Embryonic facial prominence (tissue), 1 donor: ENCODE results near the gene OSBPL6.

Experiments
- DNase-seq: peaks from one replicate; pipeline ENCODE4 v3.0.0-alpha.2; 2016; ENCODE audit errors: extremely low spot score

OSBPL6 gene

GRCh38 chr2:178238750-178239149, 44.4 kb downstream of the OSBPL6 start:
- DNase-seq, result no peak

- peak; percentile 76 for DNase-seq
These were observed 47.7 kb downstream of the OSBPL6 start for GRCh38 chr2:178241844-178242551.

- no peak for DNase-seq
These were observed 48.2 kb downstream of the OSBPL6 start for GRCh38 chr2:178242552-178242883.

GRCh38 chr2:178243961-178244360, 49.6 kb downstream of the OSBPL6 start:
- no peak for DNase-seq

- DNase-seq, result peak; percentile 42
These were observed 50.5 kb downstream of the OSBPL6 start for GRCh38 chr2:178244777-178245176.

- DNase-seq, result no peak
These were observed 52.4 kb downstream of the OSBPL6 start for GRCh38 chr2:178246696-178247095.

GRCh38 chr2:178247250-178247649, 52.9 kb downstream of the OSBPL6 start:
- DNase-seq, result no peak

- no peak for DNase-seq
These were observed 56.1 kb downstream of the OSBPL6 start for GRCh38 chr2:178250429-178250828.

- peak; percentile 70 for DNase-seq
These were observed 57.0 kb downstream of the OSBPL6 start for GRCh38 chr2:178251151-178251955.

GRCh38 chr2:178256382-178257042, 62.2 kb downstream of the OSBPL6 start:
- no peak for DNase-seq

GRCh38 chr2:178257127-178257526, 62.8 kb downstream of the OSBPL6 start:
- DNase-seq, result no peak

- no peak for DNase-seq
These were observed 64.6 kb downstream of the OSBPL6 start for GRCh38 chr2:178258916-178259315.

GRCh38 chr2:178263159-178263860, 69.0 kb downstream of the OSBPL6 start:
- no peak for DNase-seq

- DNase-seq, result no peak
These were observed 69.9 kb downstream of the OSBPL6 start for GRCh38 chr2:178264211-178264610.

- no peak for DNase-seq
These were observed 71.5 kb downstream of the OSBPL6 start for GRCh38 chr2:178265851-178266250.

GRCh38 chr2:178266445-178266844, 72.1 kb downstream of the OSBPL6 start:
- no peak for DNase-seq

- no peak for DNase-seq
These were observed 73.3 kb downstream of the OSBPL6 start for GRCh38 chr2:178267660-178268059.

- DNase-seq, result no peak
These were observed 74.1 kb downstream of the OSBPL6 start for GRCh38 chr2:178268435-178268834.

- DNase-seq, result no peak
These were observed 75.3 kb downstream of the OSBPL6 start for GRCh38 chr2:178269438-178270224.

- no peak for DNase-seq
These were observed 76.0 kb downstream of the OSBPL6 start for GRCh38 chr2:178270338-178270737.

GRCh38 chr2:178271094-178271493, 76.8 kb downstream of the OSBPL6 start:
- no peak for DNase-seq
